Caco-2 (cell line): ENCODE data around the gene MFN1. TPM values are rescaled to one million over a fixed set of nuclear protein-coding genes. Genes with fewer than 3 reads are reported as not detected.

Experiments
- BruUV-seq: library from RNA; stranded (reverse); fragments of 400-500 nt; replicated peaks from 2 replicates; lab custom pipeline; 2021; lab: Mats Ljungman, UMichigan
- CTCF ChIA-PET: fragments of 300-600 bp; sonication (Branson Sonifier 250); formaldehyde crosslinking; loops from one replicate; lab custom pipeline; 2022; ENCODE audit warnings: antibody characterized with exemption; lab: Charles Lee
- POLR2A ChIA-PET: fragments of 300-600 bp; sonication (Branson Sonifier 250); formaldehyde crosslinking; loops from one replicate; lab custom pipeline; 2022; ENCODE audit warnings: antibody characterized with exemption; lab: Charles Lee
- DNase-seq, 2 experiments: peaks; one replicate each; pipeline versions ENCODE4 v3.0.0 to v3.0.0-alpha.2; 2020 to 2022
- H3K27me3 ChIP-seq: replicated peaks from 2 replicates; pipeline ENCODE4 v1.6.0; 2011; ENCODE audit warnings: low read length; ENCODE audit not compliant: control insufficient read depth, insufficient read depth
- H3K36me3 ChIP-seq: 2 replicates; pipeline ENCODE4 v1.5.1; 2011; ENCODE audit warnings: low read length; ENCODE audit not compliant: control insufficient read depth, insufficient read depth
- H3K4me1 ChIP-seq: fragments of 250-450 bp; sonication (Bioruptor Pico); 2 replicates; pipeline ENCODE4 v1.5.1; 2020; ENCODE audit warnings: mild to moderate bottlenecking
- H3K4me3 ChIP-seq: 2 replicates; pipeline ENCODE4 v1.5.1; 2011; ENCODE audit warnings: low read depth, mild to moderate bottlenecking, control low read depth, low read length
- H3K9me3 ChIP-seq: fragments of 250-450 bp; sonication (Bioruptor Pico); 2 replicates; pipeline ENCODE4 v1.5.1; 2020; ENCODE audit warnings: mild to moderate bottlenecking, moderate library complexity
- H3K27ac Mint-ChIP-seq: one replicate; pipeline ENCODE4 v1.8.0; 2022; ENCODE audit warnings: mixed read lengths; ENCODE audit not compliant: unreplicated experiment
- H3K27me3 Mint-ChIP-seq: one replicate; pipeline ENCODE4 v1.8.0; 2022; ENCODE audit warnings: mixed read lengths; ENCODE audit not compliant: insufficient read depth, unreplicated experiment
- H3K36me3 Mint-ChIP-seq: one replicate; pipeline ENCODE4 v1.8.0; 2022; ENCODE audit warnings: mild to moderate bottlenecking, mixed read lengths; ENCODE audit not compliant: insufficient read depth, unreplicated experiment
- H3K4me1 Mint-ChIP-seq: one replicate; pipeline ENCODE4 v1.8.0; 2022; ENCODE audit warnings: low read depth, mixed read lengths; ENCODE audit not compliant: unreplicated experiment
- H3K4me3 Mint-ChIP-seq: one replicate; pipeline ENCODE4 v1.8.0; 2022; ENCODE audit warnings: mild to moderate bottlenecking, moderate library complexity, mixed read lengths; ENCODE audit not compliant: unreplicated experiment
- H3K9me3 Mint-ChIP-seq: one replicate; pipeline ENCODE4 v1.8.0; 2022; ENCODE audit warnings: mixed read lengths; ENCODE audit not compliant: unreplicated experiment
- intact Hi-C: fragments of 100-400 bp; cut with micrococcal nuclease; formaldehyde crosslinking; loops from one replicate; pipeline ENCODE4 v1.10.0; 2022; ENCODE audit not compliant: unreplicated experiment
- total RNA-seq: library from RNA; stranded (reverse); gene quantifications from 2 replicates; pipeline ENCODE4 v1.2.3, GENCODE V29; 2022
- TF ChIP-seq, protein P1 (sequence below), 2 experiments: fragments of 200-600 bp in 1 of 2; IDR thresholded peaks; 1 replicate in 1 of 2; 2 replicates in 1 of 2; pipeline versions ENCODE4 v1.5.1 to v1.8.0; 2011 to 2022; ENCODE audit warnings: antibody characterized with exemption in 1 of 2, control low read depth in 1 of 2, inconsistent platforms in 1 of 2, low read depth in 1 of 2, low read length in 1 of 2, mild to moderate bottlenecking in 1 of 2, moderate library complexity in 1 of 2; ENCODE audit not compliant: insufficient read depth in 1 of 2, severe bottlenecking in 1 of 2, unreplicated experiment in 1 of 2

Gene MFN1
- total RNA-seq, 1 experiment from 2014 or later: 53.9 TPM

DNA sequence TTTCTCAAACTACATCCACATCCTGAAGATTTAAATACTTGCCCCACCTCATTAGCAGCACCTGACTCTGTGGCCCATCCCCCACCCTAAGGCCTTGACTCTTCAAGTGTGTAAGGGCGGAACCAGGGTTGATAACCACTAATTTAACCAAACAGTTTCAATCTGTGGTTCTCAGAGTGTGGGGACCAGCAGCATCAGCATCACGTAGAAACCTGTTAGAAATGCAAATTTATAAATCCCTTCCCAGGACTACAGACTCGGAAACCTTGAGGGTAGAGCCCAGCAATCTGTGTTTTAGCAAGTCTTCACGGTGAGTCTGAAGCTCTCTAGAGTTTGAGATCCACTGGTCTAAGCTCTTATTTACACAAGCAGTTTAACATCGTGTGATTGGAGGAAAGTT, 91.3 kb downstream of the MFN1 start:
- intact Hi-C loops: loop anchor here (2.0 kb wide), 1 partner anchor 66 kb away; no protein-coding TSS in a partner anchor
- Histone ChIP-seq H3K36me3 (no peaks in the 10 kb centered on the region), H3K9me3 (no peaks in the 10 kb centered on the region), H3K27me3 (no peaks in the 10 kb centered on the region), H3K4me1 (no peaks in the 10 kb centered on the region), H3K4me3 (no peak overlapping the region)
- Mint-ChIP-seq H3K27ac (no peak overlapping the region), H3K4me1 (peaks cover 9% of the 10 kb centered on the region), H3K27me3 (no peaks in the 10 kb centered on the region), H3K36me3 (no peaks in the 10 kb centered on the region), H3K9me3 (no peaks in the 10 kb centered on the region), H3K4me3 (no peak overlapping the region)
- TF ChIP-seq, protein P1, sequence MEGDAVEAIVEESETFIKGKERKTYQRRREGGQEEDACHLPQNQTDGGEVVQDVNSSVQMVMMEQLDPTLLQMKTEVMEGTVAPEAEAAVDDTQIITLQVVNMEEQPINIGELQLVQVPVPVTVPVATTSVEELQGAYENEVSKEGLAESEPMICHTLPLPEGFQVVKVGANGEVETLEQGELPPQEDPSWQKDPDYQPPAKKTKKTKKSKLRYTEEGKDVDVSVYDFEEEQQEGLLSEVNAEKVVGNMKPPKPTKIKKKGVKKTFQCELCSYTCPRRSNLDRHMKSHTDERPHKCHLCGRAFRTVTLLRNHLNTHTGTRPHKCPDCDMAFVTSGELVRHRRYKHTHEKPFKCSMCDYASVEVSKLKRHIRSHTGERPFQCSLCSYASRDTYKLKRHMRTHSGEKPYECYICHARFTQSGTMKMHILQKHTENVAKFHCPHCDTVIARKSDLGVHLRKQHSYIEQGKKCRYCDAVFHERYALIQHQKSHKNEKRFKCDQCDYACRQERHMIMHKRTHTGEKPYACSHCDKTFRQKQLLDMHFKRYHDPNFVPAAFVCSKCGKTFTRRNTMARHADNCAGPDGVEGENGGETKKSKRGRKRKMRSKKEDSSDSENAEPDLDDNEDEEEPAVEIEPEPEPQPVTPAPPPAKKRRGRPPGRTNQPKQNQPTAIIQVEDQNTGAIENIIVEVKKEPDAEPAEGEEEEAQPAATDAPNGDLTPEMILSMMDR (IDR thresholded peaks at IDR 0.05; ENCODE audit: insufficient read depth in 1 of 2, low read depth in 1 of 2, low read length in 1 of 2, severe bottlenecking in 1 of 2, unreplicated experiment in 1 of 2): no peak
- POLR2A ChIA-PET: interaction anchor here (0.7 kb wide), 1 partner anchor 124 kb away, joined by 3 read pairs; no protein-coding TSS in a partner anchor
- BruUV-seq: no TSS peak
- CTCF ChIA-PET: interaction anchor here (0.6 kb wide), 1 partner anchor 23 kb away, joined by 3 read pairs; no protein-coding TSS in a partner anchor
- DNase-seq: no peak

Other genes with a start within 250 kb of the MFN1 start
- 8.4 and 10.6 TPM in 2 replicates for gene PIK3CA, start 199.4 kb upstream of the MFN1 start, total RNA-seq
- gene KCNMB3, start 96.6 kb upstream of the MFN1 start, total RNA-seq: 6.7 and 6.9 TPM in 2 replicates
- 28.6 TPM in 2 replicates for gene ZNF639, start 24.7 kb upstream of the MFN1 start, total RNA-seq
- gene GNB4, start 103.8 kb downstream of the MFN1 start, total RNA-seq: 3.6 and 5.1 TPM in 2 replicates
- gene ACTL6A, start 215.2 kb downstream of the MFN1 start, total RNA-seq: 75.0 and 89.2 TPM in 2 replicates